HepG2 (cell line): ENCODE results near the gene SNX9. TPM values are rescaled to one million over a fixed set of nuclear protein-coding genes. Genes with fewer than 3 reads are reported as not detected.

ENCODE experiments used
- ATAC-seq: fragments of 200-7000 bp; cut with Tn5 transposase; 3 replicates; pipeline ENCODE4 v1.9.1; 2020; ENCODE audit warnings: mild to moderate bottlenecking, moderate library complexity
- BruUV-seq: library from RNA; stranded (reverse); fragments of 400-500 nt; replicated peaks from 2 replicates; lab custom pipeline; 2021; lab: Mats Ljungman, UMichigan
- CTCF ChIA-PET: fragments of 300-600 bp; formaldehyde crosslinking; extraction: SDS; loops from one replicate; lab custom pipeline; 2021; ENCODE audit warnings: low total read pairs, inconsistent platforms, low intra/inter-chr PET ratio; lab: Yijun Ruan, JAX
- POLR2A ChIA-PET: fragments of 350-600 bp; sonication (Branson Sonifier 250); formaldehyde crosslinking; loops from one replicate; lab custom pipeline; 2020; ENCODE audit warnings: antibody characterized with exemption, inconsistent platforms; lab: Yijun Ruan, JAX
- DNase-seq: peaks from one replicate; pipeline ENCODE4 v3.0.0-alpha.2; 2015; ENCODE audit warnings: low spot score
- FAIRE-seq: peaks from 3 replicates; lab custom pipeline; 2011; peaks lifted over from hg19 to GRCh38; lab: Jason Lieb, UNC
- H2AFZ ChIP-seq: one replicate; pipeline ENCODE4 v1.6.1; 2011; ENCODE audit warnings: low read length, inconsistent platforms
- H3K27ac ChIP-seq: fragments of 300-600 bp; 3 replicates; pipeline ENCODE4 v1.8.0; 2011; ENCODE audit warnings: mixed run types, mild to moderate bottlenecking, mixed read lengths, low read length, inconsistent platforms; ENCODE audit not compliant: insufficient read depth; ENCODE audit errors: extremely low read length
- H3K27me3 ChIP-seq, 2 experiments: fragments of 200-600 bp in 1 of 2; 2 replicates in 1 of 2; 3 replicates in 1 of 2; pipeline versions ENCODE4 v1.6.0 to v1.8.0; 2011; ENCODE audit warnings: low read length in 2 of 2, mild to moderate bottlenecking in 2 of 2, moderate library complexity in 2 of 2, inconsistent platforms in 1 of 2; ENCODE audit not compliant: insufficient read depth in 2 of 2, control insufficient read depth in 1 of 2
- H3K36me3 ChIP-seq, 2 experiments: fragments of 200-600 bp in 1 of 2; replicated peaks in 1 of 2; 2 replicates in 1 of 2; 3 replicates in 1 of 2; pipeline versions ENCODE4 v1.5.1 to v1.8.0; 2011; ENCODE audit warnings: low read length in 2 of 2, inconsistent platforms in 1 of 2; ENCODE audit not compliant: insufficient read depth in 2 of 2, control insufficient read depth in 1 of 2
- H3K4me1 ChIP-seq: 2 replicates; pipeline ENCODE4 v1.5.1; 2012; ENCODE audit warnings: low read length, inconsistent platforms; ENCODE audit not compliant: insufficient read depth
- H3K4me2 ChIP-seq: 2 replicates; pipeline ENCODE4 v1.6.0; 2011; ENCODE audit warnings: low read depth, low read length, inconsistent platforms
- H3K4me3 ChIP-seq, 3 experiments: fragments of 200-600 bp in 1 of 3; sonication (generic), shearing (Covaris generic) in 1 of 3; replicated peaks in 1 of 3; 2 replicates each; pipeline ENCODE4 v1.5.1; 2011 to 2016; ENCODE audit warnings: low read length in 3 of 3, inconsistent platforms in 2 of 3, low read depth in 2 of 3, mild to moderate bottlenecking in 2 of 3, control low read depth in 1 of 3, mixed read lengths in 1 of 3; ENCODE audit not compliant: insufficient read depth in 1 of 3
- H3K79me2 ChIP-seq: one replicate; pipeline ENCODE4 v1.6.1; 2011; ENCODE audit warnings: low read length, inconsistent platforms; ENCODE audit not compliant: insufficient read depth
- H3K9ac ChIP-seq: 2 replicates; pipeline ENCODE4 v1.6.0; 2011; ENCODE audit warnings: mild to moderate bottlenecking, low read depth, low read length, inconsistent platforms; ENCODE audit not compliant: insufficient read depth
- H3K9me3 ChIP-seq: 2 replicates; pipeline ENCODE4 v1.5.1; 2012; ENCODE audit warnings: mild to moderate bottlenecking, low read length
- H4K20me1 ChIP-seq: 2 replicates; pipeline ENCODE4 v1.6.0; 2011; ENCODE audit warnings: inconsistent platforms, mild to moderate bottlenecking, low read length, moderate library complexity; ENCODE audit not compliant: insufficient read depth
- ARID2 ChIP-seq: sonication (generic); formaldehyde crosslinking; IDR thresholded peaks from 2 replicates; pipeline ENCODE4 v1.8.1; 2022; ENCODE audit warnings: mild to moderate bottlenecking, missing genetic modification reagents, borderline replicate concordance
- GATAD1 ChIP-seq: IDR thresholded peaks from 2 replicates; pipeline ENCODE4 v1.6.1; 2016; ENCODE audit warnings: missing genetic modification reagents, missing compliant biosample characterization
- HOXD1 ChIP-seq: sonication (generic); formaldehyde crosslinking; IDR thresholded peaks from 2 replicates; pipeline ENCODE4 v1.5.0; 2020; ENCODE audit warnings: missing genetic modification reagents
- PTBP1 ChIP-seq: fragments of 200-400 bp; formaldehyde crosslinking; IDR thresholded peaks from 2 replicates; pipeline ENCODE4 v1.6.1; 2018; ENCODE audit warnings: low read length, low read depth; ENCODE audit not compliant: poor library complexity, severe bottlenecking
- RFX1 ChIP-seq: fragments of 450-650 bp; IDR thresholded peaks from 2 replicates; pipeline ENCODE4 v1.6.1; 2017
- RXRA ChIP-seq: sonication (generic); formaldehyde crosslinking; IDR thresholded peaks from 2 replicates; pipeline ENCODE4 v1.5.1; 2020; ENCODE audit warnings: missing genetic modification reagents
- STAG1 ChIP-seq: sonication (generic); formaldehyde crosslinking; IDR thresholded peaks from 2 replicates; pipeline ENCODE4 v1.4.0; 2020; ENCODE audit warnings: missing genetic modification reagents
- ZBTB8A ChIP-seq: sonication (generic); formaldehyde crosslinking; IDR thresholded peaks from 2 replicates; pipeline ENCODE4 v1.4.0; 2020; ENCODE audit warnings: mild to moderate bottlenecking, low read depth, missing genetic modification reagents, borderline replicate concordance
- ZNF780A ChIP-seq: sonication (generic); formaldehyde crosslinking; IDR thresholded peaks from 2 replicates; pipeline ENCODE4 v1.8.0; 2022; ENCODE audit warnings: mild to moderate bottlenecking, missing genetic modification reagents, moderate library complexity
- WGBS: methylation state at CpG from one replicate; pipeline ENCODE4 v1.1.6; 2017; ENCODE audit warnings: low lambda C conversion rate; 5-methylcytosine and 5-hydroxymethylcytosine counted together
- in situ Hi-C: cut with HindIII; loops from 2 replicates; pipeline ENCODE4 v1.10.0; 2017; ENCODE audit warnings: low pct_unique_long_range_greater_than_20kb; ENCODE audit not compliant: extremely low pct_ligation_motif_present
- intact Hi-C: fragments of 100-400 bp; cut with micrococcal nuclease; formaldehyde crosslinking; loops from one replicate; pipeline ENCODE4 v1.10.0; 2022; ENCODE audit not compliant: unreplicated experiment
- polyA plus RNA-seq, 8 experiments: library from polyadenylated mRNA; depleted of rRNA in 3 of 8; stranded (reverse) in 7 of 8; unstranded in 1 of 8; fragments of >200 nt; fragmentation: Illumina TruSeq in 4 of 8; extraction: Trizol in 4 of 8; gene quantifications; 2 replicates each; pipeline versions ENCODE4 v1.2.1 to v1.2.3, GENCODE V29; 2011 to 2016; ENCODE audit warnings: low read depth in 4 of 8, missing spikeins in 1 of 8, mixed read lengths in 1 of 8; ENCODE audit not compliant: insufficient read depth in 1 of 8
- total RNA-seq, 5 experiments: library from RNA; depleted of rRNA; stranded (reverse); fragments of >200 nt; fragmentation: Illumina TruSeq; extraction: Trizol; gene quantifications; 2 replicates each; pipeline ENCODE4 v1.2.3, GENCODE V29; 2016; ENCODE audit warnings: low read depth in 1 of 5
- TF ChIP-seq, protein P1 (sequence below): sonication (generic); formaldehyde crosslinking; IDR thresholded peaks from 2 replicates; pipeline ENCODE4 v1.4.0; 2020; ENCODE audit warnings: missing genetic modification reagents, borderline replicate concordance

The SNX9 gene
- total and polyA plus RNA-seq, 2 of the 13 experiments (the other 11 are each of a cell fraction or from before 2014, with no cell fraction given), result 21.9 to 36.0 TPM

DNA sequence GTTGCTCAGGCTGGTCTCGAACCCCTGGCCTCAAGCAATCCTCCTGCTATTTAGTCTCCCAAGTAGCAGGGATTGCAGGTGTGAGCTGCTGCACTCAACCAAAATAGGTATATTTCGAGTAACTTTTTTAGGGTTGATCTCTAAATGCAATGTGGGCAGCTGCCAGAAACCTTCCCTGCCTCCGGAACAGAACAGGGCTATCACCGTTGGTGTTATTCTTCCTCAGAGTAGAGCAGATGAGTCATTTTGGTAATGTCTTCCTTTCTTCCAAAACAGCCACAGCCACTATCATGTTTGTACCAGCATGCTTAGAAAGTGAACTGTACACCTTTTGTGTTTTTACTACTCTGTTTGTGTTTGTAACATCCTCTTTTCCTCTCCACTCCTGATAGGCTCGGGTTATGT is 44.1 kb downstream of the SNX9 start:
- TF ChIP-seq GATAD1, result no peak

DNA sequence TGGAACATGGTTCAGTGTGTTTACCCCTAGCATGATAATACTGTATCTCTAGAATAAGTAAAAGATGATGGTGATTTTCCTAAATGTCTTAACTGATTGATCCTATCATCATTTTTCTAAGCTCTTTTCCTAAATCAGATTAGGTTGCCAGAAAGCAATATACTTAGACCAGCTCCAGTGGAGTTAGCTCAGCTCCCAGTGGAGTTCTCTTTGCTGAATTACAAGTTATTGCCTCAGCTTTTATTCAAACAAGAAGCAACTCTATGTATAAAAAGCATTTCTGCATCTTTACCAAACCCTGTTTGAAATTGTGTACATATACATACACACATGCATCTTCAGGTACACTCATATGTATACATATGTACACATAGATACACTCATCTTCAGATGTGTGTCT is 44.9 kb downstream of the SNX9 start:
- DNase-seq (no peak), ATAC-seq (no peak), FAIRE-seq (no peak)
- Histone ChIP-seq H3K4me3 (no peak overlapping the region), H2AFZ (no peak overlapping the region), H3K36me3 (peaks cover 17 to 33% of the 10 kb centered on the region in 2 experiments), H4K20me1 (peaks cover 6% of the 10 kb centered on the region; the same call in 1 of the 2 replicates), H3K4me2 (no peak overlapping the region), H3K27me3 (no peaks in the 10 kb centered on the region), H3K9me3 (no peaks in the 10 kb centered on the region), H3K4me1 (peaks cover 3% of the 10 kb centered on the region; the same call in 1 of the 2 replicates), H3K27ac (no peak overlapping the region), H3K9ac (no peak overlapping the region), H3K79me2 (peaks cover 23% of the 10 kb centered on the region)
- POLR2A ChIA-PET, result no interaction called here
- in situ Hi-C loops (no loop called here), intact Hi-C loops (no loop called here)
- CTCF ChIA-PET, result no interaction called here
- TF ChIP-seq RFX1 (no peak), RXRA (CRISPR knock-in tag) (no peak), ZBTB8A (CRISPR knock-in tag) (no peak), STAG1 (no peak), PTBP1 (no peak), ZNF780A (CRISPR knock-in tag) (no peak), HOXD1 (CRISPR knock-in tag) (no peak), ARID2 (CRISPR knock-in tag) (no peak)
- TF ChIP-seq, protein P1, sequence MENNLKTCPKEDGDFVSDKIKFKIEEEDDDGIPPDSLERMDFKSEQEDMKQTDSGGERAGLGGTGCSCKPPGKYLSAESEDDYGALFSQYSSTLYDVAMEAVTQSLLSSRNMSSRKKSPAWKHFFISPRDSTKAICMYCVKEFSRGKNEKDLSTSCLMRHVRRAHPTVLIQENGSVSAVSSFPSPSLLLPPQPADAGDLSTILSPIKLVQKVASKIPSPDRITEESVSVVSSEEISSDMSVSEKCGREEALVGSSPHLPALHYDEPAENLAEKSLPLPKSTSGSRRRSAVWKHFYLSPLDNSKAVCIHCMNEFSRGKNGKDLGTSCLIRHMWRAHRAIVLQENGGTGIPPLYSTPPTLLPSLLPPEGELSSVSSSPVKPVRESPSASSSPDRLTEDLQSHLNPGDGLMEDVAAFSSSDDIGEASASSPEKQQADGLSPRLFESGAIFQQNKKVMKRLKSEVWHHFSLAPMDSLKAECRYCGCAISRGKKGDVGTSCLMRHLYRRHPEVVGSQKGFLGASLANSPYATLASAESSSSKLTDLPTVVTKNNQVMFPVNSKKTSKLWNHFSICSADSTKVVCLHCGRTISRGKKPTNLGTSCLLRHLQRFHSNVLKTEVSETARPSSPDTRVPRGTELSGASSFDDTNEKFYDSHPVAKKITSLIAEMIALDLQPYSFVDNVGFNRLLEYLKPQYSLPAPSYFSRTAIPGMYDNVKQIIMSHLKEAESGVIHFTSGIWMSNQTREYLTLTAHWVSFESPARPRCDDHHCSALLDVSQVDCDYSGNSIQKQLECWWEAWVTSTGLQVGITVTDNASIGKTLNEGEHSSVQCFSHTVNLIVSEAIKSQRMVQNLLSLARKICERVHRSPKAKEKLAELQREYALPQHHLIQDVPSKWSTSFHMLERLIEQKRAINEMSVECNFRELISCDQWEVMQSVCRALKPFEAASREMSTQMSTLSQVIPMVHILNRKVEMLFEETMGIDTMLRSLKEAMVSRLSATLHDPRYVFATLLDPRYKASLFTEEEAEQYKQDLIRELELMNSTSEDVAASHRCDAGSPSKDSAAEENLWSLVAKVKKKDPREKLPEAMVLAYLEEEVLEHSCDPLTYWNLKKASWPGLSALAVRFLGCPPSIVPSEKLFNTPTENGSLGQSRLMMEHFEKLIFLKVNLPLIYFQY, result no peak
- no TSS peak for BruUV-seq

More for the DNA sequence above, 44.1 kb downstream of the SNX9 start:
- ATAC-seq (no peak), DNase-seq (no peak), FAIRE-seq (peak; percentile 8)
- no peak overlapping the region for H2AFZ ChIP-seq
- in situ Hi-C loops, result no loop called here
- POLR2A ChIA-PET, result no interaction called here
- H3K4me1 ChIP-seq, result peaks cover 7% of the 10 kb centered on the region; the same call in 1 of the 2 replicates
- no peaks in the 10 kb centered on the region for H3K27me3 ChIP-seq
- H3K9me3 ChIP-seq, result no peaks in the 10 kb centered on the region
- 92% methylated on average over 5 of the region's 5 CpGs for WGBS
- CTCF ChIA-PET, result no interaction called here
- no peak overlapping the region for H3K9ac ChIP-seq
- no peak overlapping the region for H3K4me2 ChIP-seq
- peaks cover 9% of the 10 kb centered on the region for H4K20me1 ChIP-seq
- peaks cover 29% of the 10 kb centered on the region for H3K79me2 ChIP-seq
- H3K27ac ChIP-seq, result no peak overlapping the region
- BruUV-seq, result no TSS peak
- H3K36me3 ChIP-seq, result peaks cover 17 to 27% of the 10 kb centered on the region in 2 experiments
- H3K4me3 ChIP-seq, result no peak overlapping the region
- intact Hi-C loops, result no loop called here
